Nephron progenitor cell (in vitro differentiated cells): ENCODE data around the gene TNNT3.

Experiments
- DNase-seq: peaks from one replicate; pipeline ENCODE4 v3.0.0; 2021
- H3K27ac Mint-ChIP-seq: 2 replicates; pipeline ENCODE4 v1.8.0; 2021; ENCODE audit warnings: mild to moderate bottlenecking, moderate library complexity, mixed read lengths
- H3K27me3 Mint-ChIP-seq: 2 replicates; pipeline ENCODE4 v1.8.0; 2021; ENCODE audit warnings: mild to moderate bottlenecking, low read depth, mixed read lengths; ENCODE audit not compliant: poor library complexity
- H3K36me3 Mint-ChIP-seq: 2 replicates; pipeline ENCODE4 v1.8.0; 2021; ENCODE audit warnings: low read depth, mixed read lengths
- H3K4me1 Mint-ChIP-seq: 2 replicates; pipeline ENCODE4 v1.8.0; 2021; ENCODE audit warnings: mixed read lengths
- H3K4me3 Mint-ChIP-seq: 2 replicates; pipeline ENCODE4 v1.8.0; 2021; ENCODE audit warnings: mild to moderate bottlenecking, moderate library complexity, mixed read lengths
- H3K9me3 Mint-ChIP-seq: 2 replicates; pipeline ENCODE4 v1.8.0; 2021; ENCODE audit warnings: mild to moderate bottlenecking, moderate library complexity, mixed read lengths
- CTCF ChIP-seq: fragments of 200-600 bp; sonication (generic); IDR thresholded peaks from 2 replicates; pipeline ENCODE4 v1.5.0; 2021; ENCODE audit warnings: antibody characterized with exemption

Gene TNNT3

GRCh38 chr11:1887451-1888346 is 31.8 kb upstream of the TNNT3 start:
- H3K4me1 Mint-ChIP-seq = peaks cover 12% of the 10 kb centered on the region
- no peaks in the 10 kb centered on the region for H3K9me3 Mint-ChIP-seq
- TF ChIP-seq CTCF = no peak
- peaks cover 9% of the 10 kb centered on the region for H3K27me3 Mint-ChIP-seq
- no peak overlapping the region for H3K27ac Mint-ChIP-seq
- DNase-seq = no peak
- H3K36me3 Mint-ChIP-seq = no peaks in the 10 kb centered on the region
- no peak overlapping the region for H3K4me3 Mint-ChIP-seq

- no peaks in the 10 kb centered on the region for H3K9me3 Mint-ChIP-seq
- peaks cover 12% of the 10 kb centered on the region for H3K4me1 Mint-ChIP-seq
These were observed 31.2 kb upstream of the TNNT3 start for GRCh38 chr11:1888347-1888753.

GRCh38 chr11:1888811-1889210 is 30.7 kb upstream of the TNNT3 start:
- Mint-ChIP-seq H3K4me3 (no peak overlapping the region), H3K36me3 (no peaks in the 10 kb centered on the region), H3K27me3 (peaks cover 13% of the 10 kb centered on the region), H3K4me1 (peaks cover 12% of the 10 kb centered on the region), H3K27ac (no peak overlapping the region), H3K9me3 (no peaks in the 10 kb centered on the region)
- no peak for TF ChIP-seq CTCF
- DNase-seq = no peak

More at GRCh38 chr11:1888347-1888753, 31.2 kb upstream of the TNNT3 start:
- H3K36me3 Mint-ChIP-seq = no peaks in the 10 kb centered on the region
- no peak overlapping the region for H3K4me3 Mint-ChIP-seq
- no peak for TF ChIP-seq CTCF
- no peak overlapping the region for H3K27ac Mint-ChIP-seq
- no peak for DNase-seq
- H3K27me3 Mint-ChIP-seq = peaks cover 9% of the 10 kb centered on the region

GRCh38 chr11:1889224-1889930 is 30.1 kb upstream of the TNNT3 start:
- Mint-ChIP-seq H3K27ac (no peak overlapping the region), H3K36me3 (no peaks in the 10 kb centered on the region), H3K4me3 (no peak overlapping the region), H3K4me1 (peaks cover 13% of the 10 kb centered on the region), H3K27me3 (peaks cover 13% of the 10 kb centered on the region), H3K9me3 (no peaks in the 10 kb centered on the region)
- no peak for TF ChIP-seq CTCF
- no peak for DNase-seq

- Mint-ChIP-seq H3K27ac (no peak overlapping the region), H3K9me3 (no peaks in the 10 kb centered on the region), H3K4me3 (no peak overlapping the region), H3K36me3 (no peaks in the 10 kb centered on the region), H3K27me3 (peaks cover 13% of the 10 kb centered on the region), H3K4me1 (peaks cover 20% of the 10 kb centered on the region)
- no peak for DNase-seq
- no peak for TF ChIP-seq CTCF
These were observed 29.3 kb upstream of the TNNT3 start for GRCh38 chr11:1889941-1890855.
